Activated CD8-positive, alpha-beta memory T cell treated with anti-CD3 and anti-CD28 coated beads, Interleukin-2, amount 50 U/mL, for 4 hours (primary cell): ENCODE data around the gene SCAF8.
"Not testable (repeated sequence)": the region's sequence is repeated elsewhere in the genome, so short reads cannot be mapped to it uniquely, and the experiment has no call there.

Experiments
- DNase-seq: peaks from one replicate; pipeline ENCODE4 v3.0.0-alpha.2; 2020

Gene SCAF8

GRCh38 chr6:154786144-154786868 is 53.1 kb downstream of the SCAF8 start:
- DNase-seq: no peak

DNA sequence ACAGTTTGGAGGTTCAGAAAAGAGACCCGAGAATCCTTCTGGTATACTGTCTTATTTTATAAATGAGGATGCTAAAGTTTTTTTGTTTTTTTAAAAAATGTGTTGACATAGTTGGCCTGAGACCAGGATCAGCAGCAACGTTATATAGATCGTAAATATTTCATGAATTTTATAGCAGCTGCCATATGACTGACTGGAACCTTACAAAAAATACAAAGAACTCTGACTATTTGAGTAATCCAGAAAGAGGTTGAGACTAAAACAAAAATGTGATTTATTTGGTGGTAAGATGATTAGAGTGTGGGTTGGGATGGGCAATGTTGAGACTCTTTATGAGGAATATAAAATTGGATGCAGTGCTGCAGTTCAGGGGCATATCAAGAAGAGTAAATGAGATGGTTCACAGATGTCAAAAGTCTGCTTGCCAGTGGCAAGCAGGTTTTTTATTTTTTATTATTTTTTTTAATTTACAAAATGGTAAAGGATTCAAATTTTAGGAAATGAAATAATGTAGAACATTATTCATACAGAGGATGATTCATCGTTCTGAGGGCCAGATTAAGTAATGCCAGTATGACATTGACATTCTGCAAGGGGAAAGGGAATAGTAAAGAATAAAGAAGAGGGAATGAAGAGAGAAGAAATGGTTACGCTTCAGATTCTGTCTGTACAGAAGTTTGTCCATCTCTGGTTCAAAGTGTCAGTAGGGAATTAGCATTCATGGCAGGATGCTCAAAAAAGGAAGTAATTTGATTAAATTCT is 58.5 kb downstream of the SCAF8 start:
- no peak for DNase-seq

DNA sequence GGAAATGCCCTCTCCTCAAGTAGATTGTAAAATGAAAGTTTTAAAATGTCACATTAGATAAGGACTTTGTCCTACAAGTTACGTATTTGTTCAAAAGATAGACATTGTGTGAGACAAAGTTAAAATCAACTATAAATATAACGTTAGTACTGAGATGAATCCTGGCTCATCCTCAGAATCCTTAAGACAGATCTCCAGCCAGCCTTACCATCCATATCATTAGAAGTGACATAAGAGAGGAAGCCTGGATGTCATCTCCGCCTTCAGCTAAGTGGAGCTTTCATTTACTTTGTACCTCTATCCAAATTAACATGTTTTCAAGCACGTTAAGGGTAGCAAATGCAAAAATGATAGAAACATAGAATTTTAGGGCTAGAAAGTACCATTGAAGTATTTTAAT is 59.1 kb downstream of the SCAF8 start:
- DNase-seq: no peak

- no peak for DNase-seq
Observed at GRCh38 chr6:154792761-154793160, 59.5 kb downstream of the SCAF8 start.

DNA sequence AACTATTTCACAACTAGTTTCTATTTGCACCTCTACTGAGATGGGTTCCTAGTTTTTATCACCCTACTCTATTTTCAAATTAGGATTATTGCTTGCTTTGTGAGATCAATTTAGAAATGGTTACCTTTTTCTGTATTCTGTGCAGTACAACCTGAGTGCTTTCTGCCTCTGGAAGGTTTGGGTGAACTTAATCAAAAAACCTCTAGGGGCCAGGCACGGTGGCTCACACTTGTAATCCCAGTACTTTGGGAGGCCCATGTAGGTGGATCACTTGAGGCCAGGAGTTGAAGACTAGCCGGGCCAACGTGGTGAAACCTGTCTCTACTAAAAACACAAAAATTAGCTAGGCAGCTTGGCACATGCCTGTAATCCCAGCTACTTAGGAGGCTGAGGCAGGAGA is 63.3 kb downstream of the SCAF8 start:
- DNase-seq: no peak

- DNase-seq: no peak
Observed at GRCh38 chr6:154797857-154798256, 64.6 kb downstream of the SCAF8 start.

DNA sequence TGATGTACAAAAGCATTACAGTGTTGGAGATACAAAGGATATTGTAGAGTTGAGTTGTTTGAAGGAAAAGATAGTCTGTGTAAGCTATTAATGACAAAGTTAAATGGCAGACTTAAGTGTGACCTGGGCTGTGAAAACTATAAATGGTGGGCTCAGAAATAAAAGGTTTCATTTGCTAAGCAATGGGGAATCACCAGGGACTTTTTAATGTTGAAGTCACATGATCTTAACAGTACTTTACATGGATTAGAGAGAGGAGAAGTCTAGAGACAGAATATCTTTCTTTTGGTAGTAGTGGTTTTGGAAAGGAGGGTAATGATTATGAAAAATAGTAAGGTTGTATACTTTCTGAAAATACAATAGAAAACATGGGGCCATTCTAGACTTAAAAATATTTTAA is 67.1 kb downstream of the SCAF8 start:
- no peak for DNase-seq

DNA sequence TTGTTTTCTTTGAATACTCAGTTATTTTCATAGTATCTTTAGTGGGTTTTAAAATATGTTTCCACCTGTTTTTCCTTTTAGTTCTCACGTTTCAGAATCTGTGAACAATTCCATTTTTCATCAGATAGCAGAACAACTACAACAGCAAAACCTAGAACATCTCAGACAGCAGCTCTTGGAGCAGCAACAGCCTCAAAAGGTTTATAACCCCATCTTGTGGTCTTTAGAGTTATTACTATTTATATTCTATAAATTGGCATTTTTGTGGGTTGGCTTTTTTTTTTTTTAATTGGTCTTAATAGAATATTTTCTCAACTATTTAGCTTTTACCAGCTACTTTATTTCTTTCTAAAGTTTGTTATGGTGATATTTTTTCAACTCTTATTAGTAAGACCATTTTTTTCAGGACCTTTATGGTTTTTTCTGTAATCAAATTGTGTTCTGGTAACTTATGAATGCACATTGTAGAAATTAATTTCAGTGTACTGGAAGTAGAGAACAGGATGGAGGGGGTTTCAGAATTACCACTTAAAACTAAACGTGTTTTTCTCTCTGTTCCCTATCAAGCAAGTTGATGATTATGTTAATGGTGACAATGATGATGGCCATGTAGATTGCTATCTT is 72.2 kb downstream of the SCAF8 start:
- DNase-seq: no peak

- no peak for DNase-seq
Observed at GRCh38 chr6:154806804-154807203, 73.6 kb downstream of the SCAF8 start.

DNA sequence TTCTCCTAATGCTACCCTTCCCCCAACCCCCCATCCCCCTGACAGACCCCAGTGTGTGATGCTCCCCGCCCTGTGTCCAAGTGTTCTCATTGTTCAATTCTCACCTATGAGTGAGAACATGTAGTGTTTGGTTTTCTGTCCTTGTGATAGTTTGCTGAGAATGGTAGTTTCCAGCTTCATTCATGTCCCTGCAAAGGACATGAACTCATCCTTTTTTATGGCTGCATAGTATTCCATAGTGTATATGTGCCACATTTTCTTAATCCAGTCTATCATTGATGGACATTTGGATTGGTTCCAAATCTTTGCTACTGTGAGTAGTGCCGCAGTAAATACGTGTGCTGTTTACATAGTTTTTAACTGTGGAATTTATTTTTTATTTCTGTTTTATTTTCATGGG is 78.4 kb downstream of the SCAF8 start:
- DNase-seq: not testable (repeated sequence)

DNA sequence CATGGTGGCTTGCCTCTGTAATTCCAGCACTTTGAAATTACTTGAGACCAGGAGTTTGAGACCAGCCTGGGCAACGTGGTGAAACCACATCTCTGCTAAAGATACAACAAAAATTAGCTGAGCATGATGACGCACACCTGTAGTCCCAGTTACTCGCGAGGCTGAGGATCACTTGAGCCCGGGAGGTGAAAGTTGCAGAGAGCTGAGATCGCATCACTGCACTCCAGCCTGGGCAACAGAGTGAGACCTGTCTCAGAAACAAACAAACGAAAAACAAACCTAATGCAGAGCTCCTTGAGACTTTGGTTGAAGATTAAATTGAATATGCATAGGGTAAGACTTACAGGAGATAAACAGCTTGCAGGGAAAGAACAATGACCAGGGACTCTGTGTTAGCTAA is 80.8 kb downstream of the SCAF8 start:
- DNase-seq: no peak

GRCh38 chr6:154815938-154816820 is 83.0 kb downstream of the SCAF8 start:
- DNase-seq: no peak

DNA sequence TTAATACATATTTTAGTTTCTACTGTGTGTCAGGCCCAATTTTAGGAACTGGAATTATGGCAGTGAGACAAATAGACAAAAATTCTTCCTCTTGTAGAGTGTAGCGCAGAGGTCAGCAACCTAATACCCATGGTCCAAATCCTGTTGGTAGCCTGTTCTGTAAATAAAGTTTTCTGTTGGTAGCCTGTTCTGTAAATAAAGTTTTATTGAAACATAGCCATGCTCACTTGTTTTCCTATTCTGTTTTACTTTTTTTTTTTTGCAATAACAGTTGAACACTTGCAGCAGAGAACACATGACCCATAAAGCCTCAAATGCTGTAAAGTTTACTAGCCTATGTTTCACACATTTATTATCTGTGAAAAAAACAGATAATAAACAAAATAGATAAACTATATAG is 87.9 kb downstream of the SCAF8 start:
- no peak for DNase-seq

DNA sequence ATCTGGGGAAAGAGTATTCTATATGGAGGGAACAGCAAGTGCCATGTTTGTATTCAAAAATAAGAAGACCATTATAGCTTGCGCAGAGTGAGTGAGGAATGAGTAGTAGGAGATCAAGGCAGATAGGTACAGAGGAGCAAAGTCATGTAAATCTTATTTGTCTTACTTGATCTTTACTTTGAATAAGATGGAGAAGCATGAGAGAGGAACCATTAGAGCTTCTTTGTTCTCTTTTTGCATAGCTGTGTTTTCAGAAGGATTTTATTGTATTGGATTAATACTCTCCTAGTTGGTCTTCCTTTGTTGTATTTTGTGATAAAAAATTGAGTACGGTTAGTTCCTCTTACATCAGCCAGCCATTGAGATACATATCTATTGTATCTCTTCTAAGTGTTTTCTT is 88.4 kb downstream of the SCAF8 start:
- DNase-seq: no peak

DNA sequence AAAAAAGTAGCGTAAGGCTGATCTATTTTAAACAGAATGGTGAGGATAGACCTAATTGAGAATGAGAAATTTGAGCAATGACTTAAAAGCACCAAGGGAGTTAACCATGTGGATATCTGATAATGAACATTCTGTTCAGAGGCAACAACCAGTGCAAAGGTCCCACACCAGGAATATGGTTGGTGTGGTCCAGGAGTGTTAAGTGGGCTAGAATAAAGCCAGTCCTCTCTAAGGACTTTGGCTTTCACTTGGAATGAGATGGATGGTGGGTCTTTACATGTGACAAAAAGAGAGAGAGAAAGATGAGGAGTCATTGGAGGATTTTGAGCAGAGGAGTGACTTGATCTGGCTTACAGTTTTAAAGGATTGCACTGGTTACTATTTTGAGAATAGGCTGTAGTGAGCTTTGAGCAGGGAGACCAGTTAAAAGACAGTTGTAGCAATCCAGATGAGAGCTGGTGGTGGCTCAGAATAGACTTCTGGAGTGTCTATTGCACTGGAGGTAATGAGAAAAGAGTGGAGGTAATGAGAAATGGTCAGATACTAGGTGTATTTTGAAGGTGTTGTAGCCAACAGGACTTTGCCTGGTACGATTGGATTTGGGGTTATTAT is 89.8 kb downstream of the SCAF8 start:
- DNase-seq: no peak

DNA sequence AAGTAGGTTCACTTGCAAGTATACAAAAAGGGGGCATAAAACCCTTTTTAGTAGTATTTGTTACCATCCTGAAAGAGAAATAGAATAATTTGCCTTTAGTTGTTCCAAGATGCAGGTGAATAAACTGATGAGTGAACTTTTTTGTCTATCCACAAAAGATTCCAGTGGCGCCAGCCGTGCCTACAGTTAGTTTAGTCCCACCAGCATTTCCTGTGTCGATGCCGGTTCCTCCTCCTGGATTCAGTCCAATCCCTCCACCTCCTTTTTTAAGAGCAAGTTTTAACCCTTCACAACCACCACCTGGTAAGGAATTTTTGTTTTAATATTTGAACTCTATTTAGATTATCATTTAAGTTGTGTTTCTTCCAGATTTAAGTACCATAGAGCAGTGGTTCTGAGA is 90.9 kb downstream of the SCAF8 start:
- no peak for DNase-seq

DNA sequence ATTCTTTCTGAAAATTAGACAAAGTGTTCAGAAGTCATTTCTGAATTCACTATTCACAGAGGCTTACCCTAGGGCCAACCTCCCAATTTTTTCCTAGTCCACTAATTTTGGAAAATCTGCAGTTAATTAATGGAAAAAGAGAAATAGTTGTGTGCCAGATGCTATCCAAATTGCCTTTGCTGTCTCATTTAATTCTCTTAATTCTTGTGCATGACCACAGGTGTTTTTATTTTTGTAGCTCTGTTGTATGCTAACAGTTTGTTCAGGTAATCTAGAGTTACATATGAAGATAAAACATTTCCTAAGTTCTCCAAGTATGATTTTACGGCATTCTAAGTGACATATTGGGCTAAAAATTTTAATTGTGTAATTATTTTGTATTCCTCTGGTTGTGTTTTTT is 96.8 kb downstream of the SCAF8 start:
- DNase-seq: no peak

DNA sequence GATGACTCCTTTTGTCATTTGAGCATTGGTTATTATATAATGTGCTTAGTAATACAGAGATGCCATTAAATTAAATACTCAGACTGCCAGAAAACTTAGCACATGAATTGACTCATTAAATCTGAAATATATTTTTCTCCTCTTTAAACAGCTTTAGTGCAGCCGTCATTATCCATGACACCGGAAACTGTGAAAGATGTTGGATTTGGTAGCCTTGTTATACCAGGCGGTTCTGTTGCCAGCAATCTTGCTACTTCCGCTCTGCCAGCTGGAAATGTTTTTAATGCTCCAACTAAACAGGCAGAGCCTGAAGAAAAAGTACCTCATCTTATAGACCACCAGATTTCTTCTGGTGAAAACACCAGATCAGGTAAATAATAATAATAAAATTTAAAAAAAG is 97.6 kb downstream of the SCAF8 start:
- DNase-seq: no peak

DNA sequence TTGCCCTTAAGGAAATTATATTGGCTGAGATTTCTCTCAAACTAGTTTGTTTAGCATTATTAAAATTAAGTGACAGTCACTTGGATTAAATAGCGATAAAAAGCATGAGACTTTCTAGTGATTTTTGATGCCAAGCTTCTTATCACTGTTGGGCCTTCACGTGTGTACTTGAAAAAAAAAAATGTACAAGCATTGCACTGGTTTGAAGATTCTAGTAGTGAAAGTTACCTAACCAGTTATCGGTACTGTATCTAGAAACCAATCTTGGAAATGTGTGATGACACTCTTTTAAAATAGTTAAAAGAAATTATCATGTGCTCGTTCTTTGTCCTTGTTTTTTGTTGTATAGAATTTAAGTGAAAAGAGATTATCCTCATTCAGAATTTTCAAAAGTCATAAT is 102.1 kb downstream of the SCAF8 start:
- no peak for DNase-seq

DNA sequence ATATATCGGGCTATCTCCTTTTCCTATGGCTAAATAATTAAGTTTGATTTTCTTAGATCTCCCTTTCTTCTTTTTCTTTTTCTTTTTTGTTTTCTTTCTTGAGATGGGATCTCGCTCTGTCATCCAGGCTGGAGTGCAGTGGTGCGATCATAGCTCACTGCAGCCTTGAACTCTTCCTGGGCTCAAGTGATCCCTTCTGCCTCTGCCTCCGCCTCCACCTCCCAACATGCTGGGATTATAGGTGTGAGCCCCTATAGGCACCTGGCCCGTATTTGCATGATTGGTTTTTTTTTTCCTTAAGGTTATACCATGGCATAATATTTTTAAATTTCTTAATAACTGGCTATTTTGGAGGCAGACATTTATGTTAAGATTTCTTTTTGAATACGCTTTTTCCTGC is 106.3 kb downstream of the SCAF8 start:
- DNase-seq: no peak

- no peak for DNase-seq
Observed at GRCh38 chr6:154840363-154840762, 107.1 kb downstream of the SCAF8 start.

DNA sequence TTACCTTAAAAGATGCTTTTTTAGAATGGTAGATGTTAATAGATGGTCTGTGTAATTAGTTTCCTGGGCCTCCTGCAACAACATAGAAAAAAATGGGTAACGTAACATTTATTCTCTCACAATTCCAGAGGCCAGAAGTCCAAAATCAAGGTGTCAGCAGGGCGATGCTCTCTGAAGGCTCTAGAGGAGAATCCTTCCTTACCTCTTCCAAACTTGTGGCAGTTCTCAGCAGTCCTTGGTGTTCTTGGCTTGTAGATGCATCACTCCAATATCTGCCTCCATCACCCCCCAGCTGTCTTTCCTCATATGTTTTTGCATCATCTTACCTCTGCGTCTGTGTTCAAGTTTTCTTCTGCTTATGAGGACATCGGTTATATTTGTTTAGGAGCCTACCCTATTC is 107.9 kb downstream of the SCAF8 start:
- DNase-seq: no peak

- no peak for DNase-seq
Observed at GRCh38 chr6:154842833-154843232, 109.6 kb downstream of the SCAF8 start.
